ENCODE measurements around the gene SLC9A8.

The SLC9A8 gene

DNA sequence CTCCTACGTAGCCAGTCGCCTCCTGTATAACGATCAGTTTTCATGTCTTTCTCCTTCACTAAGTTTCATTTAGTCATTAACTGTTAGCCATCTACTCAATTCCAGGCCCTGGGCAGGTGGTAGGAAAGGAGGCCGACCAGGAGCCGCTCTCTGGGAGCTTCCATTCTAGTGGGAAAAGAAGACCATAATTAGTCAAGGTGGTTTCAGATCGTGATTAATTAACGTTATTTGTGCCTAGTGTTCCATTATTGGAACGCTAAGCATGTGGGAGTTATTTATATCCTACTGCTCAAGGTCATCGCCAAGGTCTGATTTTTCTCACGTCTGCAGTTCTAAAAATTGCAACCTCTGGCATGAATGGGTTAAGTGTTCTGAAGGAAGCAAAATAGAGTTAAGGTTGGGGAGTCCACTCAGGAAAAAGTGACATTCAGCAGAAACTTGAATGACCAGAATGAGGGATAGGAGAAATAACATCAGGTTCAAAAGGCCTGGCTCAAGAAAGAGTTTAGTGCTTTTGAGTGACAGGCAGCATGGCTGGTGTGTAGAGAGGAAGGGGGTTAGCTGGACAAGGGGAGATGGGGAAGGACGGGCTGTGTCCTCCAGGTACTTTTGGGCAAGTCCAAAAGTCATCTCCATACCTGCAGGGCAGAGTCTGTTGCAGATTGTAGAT lies 812 bp downstream of the SLC9A8 start:
- DNase-seq (ENCODE audit: low read depth in 4 of 4, low spot score in 1 of 4), result no peak

DNA sequence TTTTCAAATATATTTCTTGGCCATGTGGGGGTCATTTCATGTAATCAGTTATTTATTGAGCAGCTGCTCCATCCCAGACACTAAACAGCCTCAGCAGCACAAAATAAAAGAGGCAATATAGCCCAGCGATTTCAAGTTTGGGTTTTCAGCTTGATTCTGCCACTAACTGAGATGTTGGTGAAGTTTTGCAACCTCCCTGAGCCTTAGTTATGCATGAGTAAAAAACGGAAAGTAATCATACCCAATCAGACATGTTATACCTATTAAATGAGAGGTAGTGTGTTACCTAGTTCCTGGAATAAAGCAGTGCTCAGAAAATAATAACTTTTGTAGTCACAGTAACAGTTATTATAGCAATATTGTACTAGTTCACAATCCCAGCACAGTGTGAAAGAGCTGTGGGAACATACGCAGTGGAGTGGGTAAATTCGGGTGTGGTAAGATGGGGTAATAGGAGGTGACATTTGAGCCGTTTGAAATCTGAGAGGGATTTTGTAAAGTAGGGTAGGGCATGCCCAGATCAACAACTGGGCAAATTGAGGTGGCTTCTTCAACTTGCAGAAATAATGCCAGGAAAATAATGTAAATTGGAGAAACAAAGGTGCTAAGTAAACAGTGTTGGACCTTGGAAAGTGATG lies 1.5 kb downstream of the SLC9A8 start:
- DNase-seq (ENCODE audit: low read depth in 4 of 4, low spot score in 1 of 4), result no peak

DNA sequence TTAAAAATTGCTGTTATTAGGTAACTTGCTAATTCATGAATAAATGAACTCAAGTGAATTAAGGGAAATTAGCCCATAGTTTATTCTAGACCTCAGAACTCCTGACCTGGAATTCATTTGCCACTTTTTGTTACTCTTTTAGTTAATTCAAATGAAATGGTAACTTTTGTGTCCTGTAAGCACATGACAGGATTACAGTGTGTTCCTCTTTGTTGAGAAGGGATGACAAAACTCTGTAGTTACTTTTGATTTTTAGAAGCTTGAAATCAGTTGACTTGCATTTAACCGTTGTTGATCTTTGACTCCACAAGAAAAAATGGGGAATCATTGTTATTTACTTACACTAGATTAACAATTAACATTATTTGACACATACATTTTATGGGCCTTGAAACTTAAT lies 6.2 kb downstream of the SLC9A8 start:
- DNase-seq (ENCODE audit: low read depth in 4 of 4, low spot score in 1 of 4), result no peak

DNA sequence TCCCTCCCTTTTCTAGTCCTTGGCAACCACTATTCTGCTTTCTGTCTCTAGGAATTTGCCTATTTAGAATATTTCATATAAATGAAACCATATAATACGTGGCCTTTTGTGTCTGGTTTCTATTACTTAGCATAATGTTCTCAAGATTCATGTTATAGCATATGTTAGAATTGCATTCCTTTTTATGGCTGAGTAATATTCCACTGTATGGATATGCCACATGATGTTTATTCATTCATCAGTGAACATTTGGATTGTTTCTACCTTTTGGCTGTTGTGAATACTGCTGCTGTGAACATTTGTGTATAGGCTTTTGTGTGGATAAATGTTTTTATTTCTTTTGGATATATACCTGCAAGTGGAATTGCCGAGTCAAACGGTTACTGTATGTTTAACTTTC lies 7.1 kb downstream of the SLC9A8 start:
- DNase-seq (ENCODE audit: low read depth in 4 of 4, low spot score in 1 of 4), result no peak

DNA sequence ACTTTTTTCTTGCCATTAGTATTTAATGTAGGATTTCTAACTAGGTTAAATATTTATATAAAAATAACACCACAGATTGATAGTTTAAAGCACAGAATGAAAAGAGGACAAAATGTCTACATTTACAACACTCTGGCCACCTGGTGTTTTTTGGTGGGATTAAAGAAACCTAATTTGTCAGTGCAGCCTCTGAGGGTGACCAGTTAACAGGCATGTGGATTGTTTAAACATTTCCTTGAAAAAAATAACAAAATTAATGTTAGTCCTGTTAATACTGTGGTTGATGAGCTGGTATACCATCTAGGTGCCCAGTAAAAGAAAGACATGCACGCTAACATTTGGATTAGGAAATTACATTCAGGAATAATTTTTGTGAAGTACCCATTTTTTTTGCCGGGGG lies 8.8 kb downstream of the SLC9A8 start:
- no peak for DNase-seq (ENCODE audit: low read depth in 4 of 4, low spot score in 1 of 4)

DNA sequence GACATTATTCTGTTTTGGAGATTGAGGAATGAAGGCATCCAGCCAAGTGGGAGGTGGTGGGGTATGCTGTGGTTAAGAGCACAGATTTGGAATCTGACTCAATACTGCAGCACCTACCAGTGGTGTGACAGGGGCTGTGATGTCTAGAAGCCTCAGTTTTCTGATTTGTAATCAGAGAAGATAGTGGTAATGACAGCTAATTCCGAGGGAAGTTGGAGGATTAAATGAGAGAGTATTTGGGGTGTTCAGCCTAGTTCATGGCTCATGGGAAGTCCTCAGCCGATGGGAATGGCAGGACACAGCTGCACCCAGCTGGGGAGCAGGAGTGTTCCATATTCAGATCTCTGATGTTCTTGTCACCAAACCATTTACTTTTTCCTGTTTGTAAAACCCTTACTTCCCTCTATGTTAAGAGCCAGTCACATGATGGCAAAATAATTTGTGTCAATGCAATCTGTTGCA lies 9.3 kb downstream of the SLC9A8 start:
- no peak for DNase-seq (ENCODE audit: low read depth in 4 of 4, low spot score in 1 of 4)

DNA sequence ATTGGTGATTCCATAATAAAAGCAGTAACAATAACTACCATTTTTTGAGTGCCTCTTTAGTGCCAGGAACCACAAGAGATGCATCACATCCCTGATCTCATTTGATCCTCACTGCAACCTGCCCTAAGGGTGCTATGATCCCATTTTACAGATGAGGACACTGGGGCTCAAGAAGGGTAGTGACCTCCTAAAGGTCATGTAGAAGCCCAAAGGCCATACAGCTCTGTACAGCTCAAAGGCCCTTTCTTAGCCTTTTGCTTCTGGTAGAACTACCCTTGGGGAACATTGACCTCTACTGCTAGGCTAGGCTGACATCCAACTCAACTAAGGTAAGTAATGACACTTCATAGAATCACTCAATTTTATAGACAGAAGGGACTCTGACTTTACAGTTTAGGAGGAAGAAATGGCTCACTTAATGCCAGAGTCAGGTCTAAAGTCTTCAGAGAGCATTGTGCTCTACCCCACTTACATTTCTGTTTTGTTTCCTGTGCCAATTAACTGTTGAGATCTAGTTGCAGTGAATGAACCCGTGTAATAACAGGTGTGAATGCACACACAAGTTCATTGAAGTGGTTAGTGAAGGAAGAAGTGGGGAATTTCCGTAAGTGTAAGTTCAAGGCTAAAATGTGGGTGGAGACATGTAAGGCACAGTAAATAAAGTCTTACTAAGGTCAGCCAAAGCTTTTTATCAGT lies 10.7 kb downstream of the SLC9A8 start:
- DNase-seq (ENCODE audit: low read depth in 4 of 4, low spot score in 1 of 4), result no peak

DNA sequence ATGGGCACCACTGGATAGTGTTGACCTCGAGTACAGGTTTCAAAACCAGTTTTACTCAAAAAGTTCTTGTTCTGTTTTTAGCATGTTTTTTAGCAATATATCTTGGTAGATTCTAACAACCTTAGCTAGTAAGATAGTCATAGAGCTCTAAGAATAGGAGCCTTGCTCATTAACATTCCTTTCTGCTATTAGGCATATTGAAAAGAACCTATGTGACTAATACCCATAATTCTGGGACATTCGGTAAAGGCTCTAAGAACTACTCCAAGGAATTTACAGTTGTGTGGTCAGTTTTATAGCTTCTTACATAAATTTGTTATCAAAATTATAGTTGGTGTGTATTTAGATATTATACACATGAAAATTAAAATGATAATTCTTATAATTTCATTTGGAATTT lies 11.6 kb downstream of the SLC9A8 start:
- DNase-seq (ENCODE audit: low read depth in 4 of 4, low spot score in 1 of 4), result no peak

DNA sequence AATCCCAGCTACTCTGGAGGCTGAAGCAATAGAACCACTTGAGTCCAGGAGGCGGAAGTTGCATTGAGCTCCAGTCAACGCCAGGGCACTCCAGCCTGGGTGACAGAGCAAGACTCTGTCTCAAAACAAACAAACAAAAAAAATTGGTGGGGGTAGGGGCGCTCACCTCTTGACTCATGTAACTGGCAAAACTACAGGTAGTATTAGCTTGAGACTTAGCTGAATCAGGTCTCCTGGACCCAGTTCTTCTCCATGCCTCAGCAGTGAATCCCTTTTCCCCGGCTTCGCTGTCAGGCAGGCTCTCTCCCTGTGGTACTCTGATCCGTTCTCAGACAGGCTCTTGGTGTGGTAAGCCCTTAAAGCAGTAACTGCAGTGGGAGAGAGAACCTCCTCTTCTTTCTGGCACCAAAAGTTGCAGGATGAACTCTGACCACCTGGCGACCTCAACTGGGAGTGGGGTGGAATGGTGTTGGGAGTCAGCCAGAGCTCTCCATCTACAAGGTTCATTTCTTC lies 12.9 kb downstream of the SLC9A8 start:
- DNase-seq (ENCODE audit: low read depth in 4 of 4, low spot score in 1 of 4), result no peak

DNA sequence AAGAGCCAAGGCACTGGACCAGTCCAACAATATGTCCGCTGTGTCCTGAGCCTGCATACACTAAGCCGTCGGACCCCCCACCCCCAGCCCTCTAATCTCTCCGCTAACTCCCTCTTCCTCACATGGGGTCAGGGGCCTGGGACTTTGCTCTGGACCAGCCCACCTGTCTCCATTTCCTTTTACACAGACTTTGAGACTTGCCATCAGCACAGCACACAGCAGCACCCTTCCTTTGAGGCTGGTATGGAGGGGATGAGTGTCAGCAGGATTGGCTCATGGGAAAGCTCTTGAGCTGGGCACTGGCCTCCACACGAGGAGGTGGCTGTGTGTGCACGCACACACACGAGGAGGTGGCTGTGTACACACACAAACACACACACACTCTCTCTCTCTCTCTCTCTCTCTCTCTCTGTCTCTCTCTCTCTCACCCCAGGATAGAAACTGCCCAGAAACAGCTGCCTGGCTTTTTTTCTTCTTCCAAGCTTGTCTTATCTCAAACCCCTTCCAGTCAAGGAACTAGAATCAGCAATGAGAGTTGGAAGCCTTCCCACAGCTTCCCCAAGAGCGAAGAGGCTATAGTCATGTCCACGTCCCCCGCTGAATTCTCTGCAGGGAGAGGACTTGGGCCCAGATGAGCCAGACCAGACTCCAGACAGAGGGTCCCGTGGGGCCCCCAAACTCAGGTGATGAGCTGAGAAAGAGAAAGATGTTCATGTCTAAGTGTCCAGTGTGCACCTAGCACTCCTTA lies 18.6 kb downstream of the SLC9A8 start:
- DNase-seq (ENCODE audit: low read depth in 4 of 4, low spot score in 1 of 4), result no peak

DNA sequence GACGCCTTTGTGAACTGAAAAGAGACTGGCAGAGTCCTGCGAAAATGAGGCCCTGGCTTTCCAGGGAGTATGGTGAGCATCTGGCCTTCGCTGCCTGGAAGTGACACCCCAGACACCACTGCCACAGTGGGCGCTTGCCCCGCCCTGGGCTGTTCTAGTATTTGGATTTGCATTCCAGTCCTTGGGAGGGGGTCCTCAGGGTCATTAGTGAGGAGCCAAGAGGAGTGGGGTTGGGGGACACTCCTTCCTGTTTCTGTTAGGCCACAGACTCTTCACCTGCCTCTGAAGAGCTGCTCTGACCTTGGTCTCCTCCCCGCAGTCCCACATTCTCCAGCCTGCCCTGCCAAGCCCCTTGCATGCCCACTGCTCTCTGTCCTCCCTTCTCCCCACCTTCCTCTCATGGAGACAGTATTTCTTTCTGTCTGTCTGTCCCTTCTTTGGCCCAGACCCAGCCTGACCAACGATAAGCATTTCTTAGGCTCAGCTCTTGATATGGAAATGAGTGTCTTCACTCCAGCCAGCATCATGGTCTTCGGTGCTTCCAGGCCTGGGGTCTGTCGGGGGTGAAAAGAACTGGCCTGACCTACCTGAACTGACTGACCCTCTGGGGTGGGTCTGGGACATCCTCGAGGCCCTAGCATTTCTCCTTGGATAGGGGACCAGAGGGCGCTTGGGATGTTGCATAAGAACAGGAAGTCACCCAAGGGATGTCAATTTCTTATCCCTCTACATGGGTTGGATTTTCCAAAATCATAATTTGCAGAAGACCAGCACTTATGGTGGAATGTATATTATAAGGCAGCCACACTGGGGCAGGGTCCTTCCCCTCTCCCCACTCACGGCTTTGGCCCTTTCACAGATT lies 19.4 kb downstream of the SLC9A8 start:
- DNase-seq (ENCODE audit: low read depth in 4 of 4, low spot score in 1 of 4), result no peak

DNA sequence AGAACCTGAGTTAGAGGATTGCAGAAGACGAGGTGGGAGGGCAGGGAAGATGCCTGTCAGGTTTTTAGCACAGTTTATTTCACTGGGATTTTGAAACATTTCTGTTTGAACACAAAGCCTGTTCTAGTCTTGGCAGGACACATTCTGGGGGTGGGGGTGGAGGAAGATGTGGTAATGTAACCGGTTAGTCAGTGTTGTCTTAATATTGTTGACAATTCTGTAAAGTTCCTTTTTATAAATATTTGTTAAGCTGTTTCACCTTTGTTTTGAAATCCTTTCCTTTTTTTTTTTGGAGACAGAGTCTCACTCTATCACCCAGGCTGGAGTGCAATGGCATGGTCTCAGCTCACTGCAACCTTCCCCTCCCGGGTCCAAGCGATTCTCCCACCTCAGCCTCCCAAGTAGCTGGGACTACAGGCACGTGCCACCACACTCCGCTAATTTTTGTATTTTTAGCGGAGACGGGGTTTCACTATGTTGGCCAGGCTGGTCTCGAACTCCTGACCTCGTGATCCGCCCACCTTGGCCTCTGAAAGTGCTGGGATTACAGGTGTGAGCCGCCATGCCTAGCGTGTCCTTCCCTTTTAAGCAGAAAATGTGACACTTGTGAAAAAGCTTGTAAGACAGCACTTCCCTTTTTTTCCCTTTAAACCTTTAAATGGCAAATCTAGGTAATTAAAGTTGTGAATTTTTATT lies 20.2 kb downstream of the SLC9A8 start:
- DNase-seq (ENCODE audit: low read depth in 4 of 4, low spot score in 1 of 4), result no peak

DNA sequence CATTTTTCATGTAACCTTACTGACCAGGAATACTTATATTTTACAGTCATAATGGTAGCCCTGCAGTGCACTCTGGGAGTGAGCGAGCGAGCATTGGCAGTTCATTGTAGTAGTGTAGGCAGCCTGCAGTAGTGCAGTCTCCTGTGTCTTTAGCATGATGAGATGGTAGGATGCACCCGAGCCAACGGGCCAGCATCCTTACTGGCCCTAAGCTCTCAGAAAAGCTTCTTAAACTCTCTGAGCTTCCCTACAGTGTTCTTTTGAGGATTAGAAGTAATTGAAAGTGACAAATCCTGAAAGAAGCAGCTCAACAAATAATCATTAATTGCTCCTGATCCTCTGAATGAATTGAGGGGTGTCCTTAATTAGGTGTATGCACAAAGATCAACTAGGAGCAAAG lies 20.9 kb downstream of the SLC9A8 start:
- no peak for DNase-seq (ENCODE audit: low read depth in 4 of 4, low spot score in 1 of 4)

DNA sequence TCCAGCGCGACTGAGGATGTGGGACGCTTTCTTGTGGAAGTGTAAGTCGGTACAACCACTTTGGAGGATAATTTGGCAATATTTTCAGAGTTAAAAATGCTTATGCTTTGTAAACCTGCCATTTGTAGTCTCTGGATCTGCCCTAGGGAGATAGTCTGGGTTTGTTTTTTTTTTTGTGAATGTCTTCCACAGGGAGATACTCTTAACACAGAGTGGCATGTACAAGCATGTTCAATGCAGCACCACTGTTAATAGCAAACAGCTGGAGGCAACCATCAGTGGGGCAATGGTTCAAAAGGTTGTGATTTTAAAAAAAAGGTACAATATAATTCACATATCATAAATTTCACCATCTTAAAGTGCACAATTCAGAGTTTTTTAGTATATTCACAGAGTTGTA lies 22.4 kb downstream of the SLC9A8 start:
- DNase-seq (ENCODE audit: low read depth in 4 of 4, low spot score in 1 of 4), result no peak

DNA sequence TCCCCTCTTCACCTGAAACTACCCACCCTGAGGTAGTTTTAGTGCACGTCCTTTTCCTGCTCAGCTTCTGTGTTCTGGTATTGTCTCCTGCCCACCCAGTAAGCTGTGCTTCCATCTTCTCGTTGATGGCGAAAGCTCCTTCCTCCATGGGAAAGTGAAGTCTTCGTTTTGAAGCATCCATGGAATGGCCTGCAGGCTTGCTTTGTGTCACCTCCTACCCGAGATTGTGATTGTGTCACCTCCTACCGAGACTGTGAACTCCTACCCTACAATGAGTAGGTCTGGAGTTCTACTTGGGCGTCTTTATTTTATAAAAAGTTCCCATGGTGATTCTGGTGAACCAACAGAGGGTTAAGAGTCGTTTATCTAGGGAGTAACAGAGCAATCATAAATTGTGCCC lies 25.9 kb downstream of the SLC9A8 start:
- no peak for DNase-seq (ENCODE audit: low read depth in 4 of 4, low spot score in 1 of 4)

DNA sequence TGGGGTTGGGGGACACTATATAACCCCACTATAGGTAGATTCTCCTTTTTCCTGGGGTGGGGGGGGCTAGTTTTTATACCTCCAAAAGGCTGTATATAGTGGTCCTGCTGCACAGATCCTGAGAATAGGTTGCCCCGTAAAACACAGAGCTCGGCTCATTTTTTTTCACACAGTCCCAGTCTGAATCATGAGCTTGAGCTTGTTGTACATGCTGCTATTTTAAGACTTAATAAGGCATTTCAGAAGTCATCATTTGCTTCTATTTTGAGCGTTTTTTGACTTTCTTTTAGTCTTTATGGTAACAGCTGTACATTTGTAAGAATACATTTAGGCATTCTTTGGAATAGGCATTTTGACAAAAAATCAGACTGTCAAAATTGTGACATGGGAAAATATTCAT lies 30.5 kb downstream of the SLC9A8 start:
- DNase-seq (ENCODE audit: low read depth in 4 of 4, low spot score in 1 of 4), result no peak

DNA sequence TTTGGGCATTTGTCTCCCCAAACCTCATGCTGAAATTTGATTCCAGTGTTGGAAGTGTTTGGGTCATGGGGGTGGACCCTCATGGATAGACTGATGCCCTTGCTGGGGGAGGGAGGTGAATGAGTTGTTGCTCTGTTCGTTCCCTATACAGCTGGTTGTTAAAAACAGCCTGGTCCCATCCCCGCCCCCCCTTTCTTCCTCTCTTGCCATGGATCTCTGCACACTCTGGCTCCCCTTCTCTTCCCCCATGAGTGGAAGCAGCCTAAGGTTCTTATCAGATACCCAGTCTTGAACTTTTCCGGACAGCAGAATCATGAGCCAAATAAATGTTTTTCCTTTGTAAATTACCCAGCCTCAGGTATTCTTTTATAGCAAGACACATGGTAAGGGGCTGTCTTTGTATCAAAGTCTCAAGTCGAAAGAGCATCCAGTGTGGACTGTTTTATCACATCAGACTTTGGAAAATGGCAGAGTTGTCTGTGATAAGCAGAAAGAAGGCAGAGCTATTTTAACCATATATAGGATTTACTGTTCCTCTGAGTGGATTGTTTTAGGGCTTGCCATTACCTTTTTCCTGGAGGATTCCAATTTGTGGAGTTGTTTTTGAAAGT lies 31.2 kb downstream of the SLC9A8 start:
- DNase-seq (ENCODE audit: low read depth in 4 of 4, low spot score in 1 of 4), result no peak

DNA sequence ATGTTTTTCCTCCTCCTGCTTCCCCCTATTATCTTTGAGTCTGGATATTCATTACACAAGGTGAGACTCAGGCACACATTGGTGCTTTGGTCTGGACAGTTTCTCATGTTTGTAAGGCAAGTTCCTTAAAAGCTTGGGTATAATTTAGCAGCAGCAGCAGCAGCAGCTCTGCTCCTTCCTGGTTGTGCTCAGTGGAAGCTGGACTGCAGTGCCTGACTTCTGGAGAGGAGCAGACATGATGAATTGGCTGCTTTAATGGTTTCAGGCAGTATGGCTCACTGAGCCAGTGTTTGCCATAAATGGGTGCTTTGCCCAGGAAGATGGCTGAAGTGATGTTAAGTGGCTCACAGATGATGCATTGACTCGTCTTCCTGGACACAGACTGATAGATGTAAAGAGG lies 32.4 kb downstream of the SLC9A8 start:
- no peak for DNase-seq (ENCODE audit: low read depth in 4 of 4, low spot score in 1 of 4)

DNA sequence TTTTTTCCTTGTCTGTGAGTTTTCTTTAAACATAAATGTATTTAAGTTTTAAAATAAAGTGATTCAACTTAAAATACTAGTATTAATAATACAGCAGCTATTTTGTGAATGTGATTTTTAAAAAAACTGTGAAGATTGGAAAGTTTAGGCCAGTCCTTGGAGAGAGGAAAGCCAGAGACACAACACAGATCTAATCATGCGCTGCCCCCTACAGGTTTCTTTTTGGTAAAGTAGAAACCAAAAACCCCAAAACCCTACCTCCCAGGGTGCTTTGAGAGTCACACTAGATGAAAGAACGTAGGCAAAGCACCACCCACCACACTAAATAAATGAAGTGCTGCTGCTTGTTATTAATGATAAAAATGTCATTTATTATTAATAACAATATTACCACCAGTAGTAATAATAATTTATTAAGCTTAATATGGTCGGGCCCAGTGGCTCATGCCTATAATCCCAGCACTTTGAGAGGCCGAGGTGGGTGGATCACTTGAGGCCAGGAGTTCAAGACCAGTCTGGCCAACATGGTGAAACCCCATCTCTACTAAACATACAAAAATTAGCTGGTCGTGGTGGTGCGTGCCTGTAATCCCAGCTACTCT lies 33.7 kb downstream of the SLC9A8 start:
- peak; percentile 22 to 34 (median 30) for DNase-seq (ENCODE audit: low read depth in 4 of 4, low spot score in 1 of 4)

All from stimulated activated CD4-positive, alpha-beta T cell treated with anti-CD3 and anti-CD28 coated beads, Interleukin-1b, Interleukin-23, amount 100 ng/mL, for 24 hours (primary cell).